ENCODE results near the gene GJB5. TPM values are rescaled to one million over a fixed set of nuclear protein-coding genes. Genes with fewer than 3 reads are reported as not detected.

GJB5 gene
- total and polyA plus RNA-seq, 2 donors (not counting 1 experiment from before 2014, with no cell fraction given): not detected

DNA sequence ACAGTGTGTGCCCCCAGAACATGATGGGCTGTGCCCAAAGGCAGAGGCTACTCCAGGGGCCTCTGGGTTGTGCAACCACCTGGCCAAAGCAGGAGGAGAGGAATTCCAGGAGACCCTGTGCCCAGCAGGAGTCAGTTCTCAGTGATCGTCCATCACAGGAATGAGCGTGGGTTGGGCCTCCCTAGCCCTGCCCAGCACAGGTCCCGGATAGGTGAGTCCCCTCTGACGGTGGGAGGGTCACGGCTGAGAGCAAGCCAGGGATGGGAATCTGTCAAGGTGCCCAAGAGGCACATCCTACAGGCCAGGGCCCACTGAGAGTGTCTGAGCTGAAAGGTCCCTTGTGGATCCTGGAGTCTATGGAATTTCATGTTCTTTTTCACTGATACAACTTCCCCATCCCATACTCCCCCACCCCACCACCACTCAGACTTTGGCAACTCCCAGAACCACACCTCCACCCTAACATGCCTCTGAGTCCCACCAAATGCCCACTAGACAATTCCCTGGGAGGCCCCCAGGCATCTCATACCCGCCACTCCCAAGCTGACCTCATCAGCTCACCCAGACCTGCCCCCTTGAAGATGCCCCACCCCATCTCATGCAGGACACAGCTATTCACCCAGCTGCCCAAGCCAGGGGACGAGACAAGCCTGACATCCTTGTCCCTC lies 7.8 kb downstream of the GJB5 start:
- H3K27ac Mint-ChIP-seq: no peak overlapping the region
- H3K79me2 ChIP-seq (ENCODE audit: control insufficient read depth, insufficient read depth, low read length): no peaks in the 10 kb centered on the region
- no peak overlapping the region for H3K4me3 ChIP-seq (ENCODE audit: control extremely low read depth in 1 of 5, extremely low read depth in 1 of 5, insufficient read depth in 1 of 5, low read depth in 2 of 5, low read length in 4 of 5)
- no peak for TF ChIP-seq CTCF (IDR thresholded peaks at IDR 0.05)
- no peak for TF ChIP-seq EZH2 (IDR thresholded peaks at IDR 0.05; ENCODE audit: borderline replicate concordance, insufficient read depth, low read depth, low read length, poor library complexity, severe bottlenecking)
- no peaks in the 10 kb centered on the region for H3K4me1 ChIP-seq (ENCODE audit: control insufficient read depth in 2 of 2, insufficient read depth in 2 of 2, low read length in 2 of 2)
- intact Hi-C loops (cut with micrococcal nuclease): no loop called here
- H3K4me2 ChIP-seq (replicated peaks; ENCODE audit: low read depth, low read length, poor library complexity, severe bottlenecking): no peak overlapping the region
- 83% methylated on average over 7 of the region's 7 CpGs for WGBS (ENCODE audit: insufficient coverage)
- peaks cover 0 to 6% (median 1%) of the 10 kb centered on the region in 4 experiments for H3K27me3 ChIP-seq (replicated peaks in 1 of 4; ENCODE audit: control extremely low read depth in 1 of 4, control insufficient read depth in 3 of 4, insufficient read depth in 4 of 4, low read length in 3 of 4)
- no peaks in the 10 kb centered on the region for H4K20me1 ChIP-seq (ENCODE audit: control insufficient read depth, insufficient read depth, low read length, poor library complexity, severe bottlenecking)
- H3K36me3 ChIP-seq (replicated peaks in 1 of 2; ENCODE audit: control extremely low read depth in 1 of 2, control insufficient read depth in 1 of 2, extremely low read depth in 1 of 2, insufficient read depth in 2 of 2, low read length in 1 of 2): no peaks in the 10 kb centered on the region
- H3K9me3 Mint-ChIP-seq (ENCODE audit: insufficient read depth): no peaks in the 10 kb centered on the region
- ATAC-seq (ENCODE audit: low read depth) (no peak), DNase-seq (no peak)
- H3K27me3 Mint-ChIP-seq: peaks cover 17% of the 10 kb centered on the region
- H2AFZ ChIP-seq (ENCODE audit: insufficient read depth, low read depth, low read length, poor library complexity, severe bottlenecking): no peak overlapping the region
- H3K9me3 ChIP-seq (ENCODE audit: control extremely low read depth in 1 of 3, control insufficient read depth in 2 of 3, insufficient read depth in 1 of 3, low read length in 2 of 3): no peaks in the 10 kb centered on the region
- no peak overlapping the region for H3K27ac ChIP-seq (ENCODE audit: low read length in 2 of 2)
- no peak overlapping the region for H3K9ac ChIP-seq (ENCODE audit: low read length)
- no peaks in the 10 kb centered on the region for H3K4me1 Mint-ChIP-seq
- H3K4me3 Mint-ChIP-seq: no peak overlapping the region
- CTCF ChIA-PET: no interaction called here
- POLR2A ChIA-PET: no interaction called here

- peaks cover 13% of the 10 kb centered on the region for H3K27me3 Mint-ChIP-seq
- no peaks in the 10 kb centered on the region for H3K4me1 ChIP-seq (ENCODE audit: control insufficient read depth in 2 of 2, insufficient read depth in 2 of 2, low read length in 2 of 2)
- H3K27me3 ChIP-seq (replicated peaks in 1 of 4; ENCODE audit: control extremely low read depth in 1 of 4, control insufficient read depth in 3 of 4, insufficient read depth in 4 of 4, low read length in 3 of 4): peaks cover 0 to 6% (median 2%) of the 10 kb centered on the region in 4 experiments
- H4K20me1 ChIP-seq (ENCODE audit: control insufficient read depth, insufficient read depth, low read length, poor library complexity, severe bottlenecking): no peaks in the 10 kb centered on the region
- H3K9me3 Mint-ChIP-seq (ENCODE audit: insufficient read depth): no peaks in the 10 kb centered on the region
- intact Hi-C loops (cut with micrococcal nuclease): no loop called here
- H3K4me2 ChIP-seq (replicated peaks; ENCODE audit: low read depth, low read length, poor library complexity, severe bottlenecking): no peak overlapping the region
- no peak overlapping the region for H3K27ac Mint-ChIP-seq
- DNase-seq (no peak), ATAC-seq (ENCODE audit: low read depth) (no peak)
- no peak overlapping the region for H3K9ac ChIP-seq (ENCODE audit: low read length)
- no peaks in the 10 kb centered on the region for H3K36me3 ChIP-seq (replicated peaks in 1 of 2; ENCODE audit: control extremely low read depth in 1 of 2, control insufficient read depth in 1 of 2, extremely low read depth in 1 of 2, insufficient read depth in 2 of 2, low read length in 1 of 2)
- H2AFZ ChIP-seq (ENCODE audit: insufficient read depth, low read depth, low read length, poor library complexity, severe bottlenecking): no peak overlapping the region
- no peak overlapping the region for H3K4me3 ChIP-seq (ENCODE audit: control extremely low read depth in 1 of 5, extremely low read depth in 1 of 5, insufficient read depth in 1 of 5, low read depth in 2 of 5, low read length in 4 of 5)
- POLR2A ChIA-PET: no interaction called here
- H3K27ac ChIP-seq (ENCODE audit: low read length in 2 of 2): no peak overlapping the region
- no peaks in the 10 kb centered on the region for H3K79me2 ChIP-seq (ENCODE audit: control insufficient read depth, insufficient read depth, low read length)
- no peak for TF ChIP-seq CTCF (IDR thresholded peaks at IDR 0.05)
- no peak for TF ChIP-seq EZH2 (IDR thresholded peaks at IDR 0.05; ENCODE audit: borderline replicate concordance, insufficient read depth, low read depth, low read length, poor library complexity, severe bottlenecking)
- no peaks in the 10 kb centered on the region for H3K9me3 ChIP-seq (ENCODE audit: control extremely low read depth in 1 of 3, control insufficient read depth in 2 of 3, insufficient read depth in 1 of 3, low read length in 2 of 3)
- H3K4me1 Mint-ChIP-seq: no peaks in the 10 kb centered on the region
- H3K4me3 Mint-ChIP-seq: no peak overlapping the region
- CTCF ChIA-PET: no interaction called here
- WGBS (ENCODE audit: insufficient coverage): 52% methylated on average over 6 of the region's 8 CpGs
These were observed 8.4 kb downstream of the GJB5 start for GRCh38 chr1:34763142-34763781.

Data from B cell (primary cell).